ENCODE measurements around the gene SPCS3.
"Not testable (repeated sequence)": the region's sequence is repeated elsewhere in the genome, so short reads cannot be mapped to it uniquely, and the experiment has no call there.

The SPCS3 gene

DNA sequence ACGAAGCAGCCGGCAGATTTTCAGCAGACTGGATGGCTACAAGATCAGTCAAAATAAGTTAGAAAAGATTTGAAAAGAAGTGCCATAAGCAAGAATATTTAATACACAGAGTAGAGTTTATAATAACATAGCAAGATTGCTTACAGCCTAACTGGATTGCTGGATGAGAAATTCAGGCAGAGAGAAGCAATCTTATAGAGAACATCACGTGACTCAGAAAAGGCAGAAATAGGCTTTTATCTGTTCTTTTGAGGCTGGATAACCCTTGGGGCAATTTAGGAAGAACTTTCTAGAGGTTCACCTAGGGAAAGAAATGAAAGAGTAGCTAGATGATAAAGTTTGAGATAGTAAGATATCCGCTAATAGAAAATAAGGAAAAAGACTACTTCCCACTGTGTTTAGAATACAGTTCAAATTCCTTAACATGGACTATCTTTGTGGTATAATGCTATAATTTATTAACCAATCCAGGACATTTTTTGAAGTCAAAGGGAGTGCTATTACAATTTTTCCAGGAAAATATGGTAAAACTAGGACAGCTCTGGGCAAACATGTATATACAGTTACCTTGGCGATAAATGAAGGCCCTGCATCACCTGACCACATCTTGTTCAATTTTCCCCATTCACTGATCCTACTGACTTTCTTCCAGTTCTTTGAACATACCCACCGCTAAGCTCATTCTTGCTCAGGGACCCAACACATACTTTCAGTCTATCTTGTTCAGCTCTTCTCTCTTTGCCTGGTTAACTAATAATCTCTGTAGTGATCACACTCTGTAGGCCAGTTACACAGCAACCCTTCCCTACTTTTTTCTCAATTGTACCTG, 12.7 kb upstream of the SPCS3 start:
- no peak for DNase-seq (ENCODE audit: low read depth)

DNA sequence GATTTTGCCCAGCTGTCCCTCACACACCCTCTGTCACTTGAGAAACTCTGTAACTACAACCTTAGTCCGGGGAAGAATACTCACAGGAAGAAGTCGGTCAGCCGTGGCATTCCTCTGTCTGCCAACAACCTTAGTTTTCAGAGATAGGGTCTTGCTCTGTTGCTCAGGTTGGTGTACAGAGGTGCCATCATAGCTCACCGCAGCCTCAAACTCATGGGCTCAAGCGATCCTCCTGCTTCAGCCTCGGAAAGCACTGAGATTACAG, 12.2 kb upstream of the SPCS3 start:
- no peak for DNase-seq (ENCODE audit: low read depth)

DNA sequence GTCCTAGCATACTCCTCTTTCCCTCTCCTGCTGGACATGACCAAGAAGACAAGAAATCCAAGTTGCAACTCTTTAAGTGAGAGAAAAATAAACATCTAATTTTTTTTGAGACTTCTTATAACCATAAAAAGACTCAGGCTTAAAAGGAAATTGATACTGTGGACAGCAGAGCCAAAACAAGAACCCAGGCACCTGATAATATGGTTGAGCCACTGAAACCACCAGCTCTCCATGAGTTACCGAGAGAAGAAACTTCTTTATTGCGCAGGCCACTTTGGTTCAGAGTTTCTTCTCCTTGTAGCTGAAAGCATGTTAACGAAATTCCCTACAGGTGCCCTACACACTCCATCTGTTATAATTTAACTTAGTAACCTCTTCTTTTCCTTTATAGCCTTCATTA, 11.3 kb upstream of the SPCS3 start:
- DNase-seq (ENCODE audit: low read depth), result no peak

DNA sequence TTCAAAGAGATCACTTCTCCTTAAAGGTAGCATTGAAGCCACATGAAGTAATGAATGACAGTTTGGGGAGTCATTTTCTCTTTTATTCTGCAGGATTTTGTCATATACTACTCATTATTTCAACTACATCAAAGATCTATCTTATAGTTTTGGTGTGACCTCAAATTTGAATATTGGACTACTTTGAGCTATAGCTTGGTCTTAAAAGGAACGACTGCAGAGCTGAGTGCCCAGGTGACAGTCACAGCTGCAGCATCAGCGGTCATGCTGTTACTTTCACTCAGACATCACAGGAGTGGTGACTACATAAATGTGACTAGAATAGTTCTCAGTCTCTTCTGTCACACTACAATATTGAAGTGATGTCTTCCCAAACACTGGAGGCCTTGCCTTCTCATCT, 10.7 kb upstream of the SPCS3 start:
- no peak for DNase-seq (ENCODE audit: low read depth)

GRCh38 chr4:176309772-176310171, 10.0 kb upstream of the SPCS3 start:
- DNase-seq (ENCODE audit: low read depth), result peak; percentile 34

DNA sequence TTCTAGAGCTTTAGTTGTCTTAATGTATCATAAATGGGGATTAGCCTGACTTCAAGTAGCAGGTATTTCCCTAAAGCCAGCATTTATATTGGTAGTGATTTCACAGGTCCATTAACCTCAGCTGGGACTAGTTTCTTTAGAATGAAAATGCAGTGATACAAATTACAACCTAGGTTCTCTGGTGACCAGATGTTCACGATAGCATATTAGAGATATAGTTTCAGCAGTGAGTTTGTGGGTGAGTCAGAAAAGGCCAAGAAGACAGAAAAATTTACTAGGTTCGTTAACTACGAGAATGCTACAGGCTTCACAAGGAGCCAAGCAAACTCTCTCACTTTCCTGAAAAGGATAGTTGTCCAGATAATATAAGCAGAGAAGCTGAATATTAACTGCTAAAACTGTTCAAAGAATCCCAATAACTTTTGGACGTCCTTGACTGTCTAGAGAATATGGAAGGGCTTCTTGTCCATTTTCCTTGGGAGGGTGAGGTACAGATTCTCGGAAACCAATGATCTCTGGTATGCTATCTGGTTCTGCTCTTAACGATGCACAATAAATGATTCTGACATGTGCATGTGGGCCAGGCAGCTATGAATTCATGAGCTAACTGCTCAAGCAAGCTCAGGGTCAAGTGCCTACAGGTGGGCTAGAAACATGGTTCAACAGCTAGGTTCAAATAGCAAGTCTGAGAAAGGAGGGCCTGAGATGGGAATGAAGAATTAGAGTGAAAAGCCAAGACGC, 6.0 kb upstream of the SPCS3 start:
- peak; percentile 43 for DNase-seq (ENCODE audit: low read depth)

DNA sequence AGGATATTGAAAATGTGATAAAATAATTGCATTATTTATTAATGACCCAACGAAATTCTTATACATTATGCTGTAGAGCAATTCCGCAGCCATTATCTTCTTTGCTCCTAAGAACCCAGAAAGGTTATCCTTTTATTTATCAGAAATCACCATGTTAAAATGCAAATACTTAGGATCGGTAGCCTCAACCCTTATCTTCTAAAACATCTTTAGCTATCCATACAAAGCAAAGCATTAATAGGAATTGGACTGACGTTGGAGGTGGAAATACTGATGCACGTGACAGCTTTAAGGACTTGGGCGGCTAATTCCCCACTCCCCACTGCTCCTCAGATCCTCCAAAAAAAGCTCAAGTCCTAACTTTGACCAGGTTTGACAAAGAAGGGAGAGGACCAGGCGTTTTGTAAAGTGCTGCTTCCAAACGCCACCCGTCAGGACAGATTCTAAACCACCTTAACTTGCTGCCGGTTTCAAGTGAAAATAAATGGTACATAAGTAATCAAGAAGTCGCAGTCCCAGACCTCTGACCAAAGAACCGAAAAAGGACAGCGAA, 539 bp upstream of the SPCS3 start:
- DNase-seq (ENCODE audit: low read depth), result no peak

DNA sequence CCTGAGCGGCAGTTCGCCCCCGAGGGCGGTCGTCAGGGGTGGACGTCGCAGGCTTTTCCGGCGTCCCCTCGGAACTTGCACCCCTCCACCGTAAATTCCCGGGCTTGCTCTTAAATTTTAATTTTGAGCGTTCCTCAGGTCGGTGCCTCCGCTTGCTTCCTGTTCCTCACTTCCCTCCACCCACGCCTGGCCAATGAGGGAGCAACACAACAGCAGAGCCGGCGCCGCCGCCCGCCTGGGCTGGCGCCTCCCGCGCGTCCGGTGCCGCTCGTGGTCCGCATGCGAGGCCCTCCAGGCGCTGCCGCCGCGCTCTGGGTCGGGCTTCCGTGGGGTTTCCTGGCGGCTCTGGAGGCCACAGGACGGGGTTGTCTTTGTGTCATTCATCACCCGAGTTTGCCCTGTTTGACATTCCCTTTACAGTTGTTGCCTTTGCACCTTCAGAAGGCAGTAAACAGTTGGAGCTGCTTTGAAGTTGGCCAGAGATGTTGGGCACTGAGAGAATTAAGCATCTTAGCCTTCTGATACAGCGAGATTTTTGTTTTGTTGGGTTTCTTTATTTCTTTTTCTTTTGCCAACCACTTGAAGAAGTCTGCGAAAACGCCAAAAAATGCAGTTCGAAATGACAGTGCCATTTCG, 692 bp downstream of the SPCS3 start:
- DNase-seq (ENCODE audit: low read depth), result peak; percentile 91

GRCh38 chr4:176320976-176321361, 1.2 kb downstream of the SPCS3 start:
- no peak for DNase-seq (ENCODE audit: low read depth)

GRCh38 chr4:176321589-176321988, 1.8 kb downstream of the SPCS3 start:
- no peak for DNase-seq (ENCODE audit: low read depth)

DNA sequence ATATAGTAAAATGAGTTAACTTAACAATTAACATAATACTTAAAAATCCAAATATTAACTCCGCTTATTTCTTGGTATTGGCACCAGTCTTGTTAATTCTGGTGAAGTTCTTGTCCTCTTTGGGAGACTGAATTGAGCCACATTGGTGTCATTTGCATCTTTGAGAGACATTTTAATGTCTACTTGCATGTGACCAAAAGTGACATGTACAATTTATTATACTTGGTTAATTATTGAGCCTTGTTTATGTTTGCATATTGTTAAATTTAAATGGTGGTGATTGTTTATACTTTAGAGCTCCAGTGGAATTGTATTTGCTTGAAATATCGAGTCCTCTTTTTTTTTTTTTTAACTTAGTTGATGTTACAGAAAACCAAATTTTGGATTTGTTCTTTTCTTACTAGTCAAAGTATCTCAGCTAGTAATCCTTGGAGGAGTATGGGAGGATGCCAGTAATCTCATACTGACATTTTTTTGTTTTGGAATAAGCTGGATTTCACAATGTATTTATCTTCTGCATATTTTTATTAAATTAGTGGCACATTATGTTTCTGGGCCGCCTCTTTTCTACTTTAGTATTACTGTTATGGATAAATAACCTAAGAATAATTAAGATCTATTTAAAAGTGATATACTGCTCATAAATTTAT, 3.9 kb downstream of the SPCS3 start:
- no peak for DNase-seq (ENCODE audit: low read depth)

DNA sequence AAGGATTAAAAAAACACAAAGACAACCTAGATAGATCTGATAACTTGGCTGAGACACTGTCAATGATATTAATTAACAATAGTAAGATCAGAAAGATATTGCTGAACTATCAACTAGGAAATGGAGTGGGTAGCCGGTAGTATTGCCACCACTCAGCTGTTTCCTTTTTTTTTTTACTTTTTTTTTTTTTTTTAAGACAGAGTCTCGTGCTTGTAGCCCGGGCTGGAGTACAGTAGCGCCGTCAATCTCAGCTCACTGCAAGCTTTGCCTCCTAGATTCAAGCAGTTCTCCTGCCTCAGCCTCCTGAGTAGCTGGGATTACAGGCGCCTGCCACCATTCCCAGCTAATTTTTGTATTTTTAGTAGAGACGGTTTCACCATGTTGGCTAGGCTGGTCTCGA, 5.1 kb downstream of the SPCS3 start:
- DNase-seq (ENCODE audit: low read depth), result not testable (repeated sequence)

GRCh38 chr4:176333076-176333475, 13.3 kb downstream of the SPCS3 start:
- DNase-seq (ENCODE audit: low read depth), result peak; percentile 24

GRCh38 chr4:176334066-176334465, 14.3 kb downstream of the SPCS3 start:
- DNase-seq (ENCODE audit: low read depth), result no peak

DNA sequence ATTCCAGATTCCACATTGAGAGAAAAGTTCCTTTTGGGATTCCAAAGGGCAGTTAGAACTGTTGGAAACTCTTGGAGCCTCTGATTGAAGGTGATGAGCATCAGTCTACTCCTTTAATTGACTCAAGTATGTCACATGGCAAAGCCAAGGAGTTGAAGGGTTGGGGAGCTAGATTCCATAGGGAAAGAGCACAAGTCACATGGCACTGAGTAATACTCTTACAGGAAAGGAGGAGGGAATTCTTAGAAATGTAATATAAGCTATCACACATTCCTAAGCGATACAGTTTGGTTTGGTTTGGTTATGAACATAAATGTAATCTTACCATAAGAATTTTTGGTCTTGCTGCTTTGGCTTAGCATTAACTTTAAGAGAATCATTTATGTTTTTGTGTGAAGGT, 15.7 kb downstream of the SPCS3 start:
- peak; percentile 56 for DNase-seq (ENCODE audit: low read depth)

- DNase-seq (ENCODE audit: low read depth), result peak; percentile 24
Observed at GRCh38 chr4:176339936-176340761, 20.4 kb downstream of the SPCS3 start.

- DNase-seq (ENCODE audit: low read depth), result peak; percentile 64
Observed at GRCh38 chr4:176340871-176341685, 21.3 kb downstream of the SPCS3 start.

GRCh38 chr4:176342384-176342783, 22.6 kb downstream of the SPCS3 start:
- DNase-seq (ENCODE audit: low read depth), result no peak

GRCh38 chr4:176343286-176343685, 23.5 kb downstream of the SPCS3 start:
- DNase-seq (ENCODE audit: low read depth), result no peak

GRCh38 chr4:176345346-176345745, 25.6 kb downstream of the SPCS3 start:
- peak; percentile 75 for DNase-seq (ENCODE audit: low read depth)

DNA sequence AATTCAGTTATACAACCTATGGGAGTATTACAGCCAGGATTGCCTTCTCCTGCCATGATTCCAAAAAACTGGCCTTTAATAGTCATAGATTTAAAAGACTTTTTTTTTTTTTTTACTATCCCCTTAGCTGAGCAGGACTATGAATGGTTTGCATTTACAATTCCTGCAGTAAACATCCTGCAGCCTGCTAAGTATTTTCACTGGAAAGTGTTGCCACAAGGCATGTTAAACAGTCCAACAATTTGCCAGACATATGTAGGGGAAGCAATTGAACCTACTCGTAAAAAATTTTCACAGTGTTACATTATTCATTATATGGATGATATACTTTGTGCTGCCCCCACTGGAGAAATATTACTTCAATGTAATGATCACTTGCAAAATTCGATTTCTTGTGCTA, 27.1 kb downstream of the SPCS3 start:
- DNase-seq (ENCODE audit: low read depth), result not testable (repeated sequence)
